Hepatocyte (in vitro differentiated cells): ENCODE data around the gene NR1D1. TPM values are rescaled to one million over a fixed set of nuclear protein-coding genes. Genes with fewer than 3 reads are reported as not detected.

Experiments used
- DNase-seq: peaks from one replicate; pipeline ENCODE4 v3.0.0-alpha.2; 2016; ENCODE audit warnings: low spot score
- H2AFZ ChIP-seq: fragments of 200-600 bp; sonication (generic); 2 replicates; pipeline ENCODE4 v1.6.0; 2016; ENCODE audit warnings: antibody characterized with exemption, mild to moderate bottlenecking
- H3K27ac ChIP-seq: fragments of 200-600 bp; sonication (generic); 2 replicates; pipeline ENCODE4 v1.5.1; 2016; ENCODE audit warnings: mild to moderate bottlenecking
- H3K27me3 ChIP-seq: fragments of 200-600 bp; sonication (generic); 2 replicates; pipeline ENCODE4 v1.6.1; 2016
- H3K36me3 ChIP-seq: fragments of 200-600 bp; sonication (generic); replicated peaks from 2 replicates; pipeline ENCODE4 v1.5.1; 2016; ENCODE audit warnings: low read depth; ENCODE audit not compliant: insufficient read depth
- H3K4me1 ChIP-seq: fragments of 200-600 bp; sonication (generic); 2 replicates; pipeline ENCODE4 v1.5.1; 2016; ENCODE audit warnings: mild to moderate bottlenecking, moderate library complexity; ENCODE audit not compliant: insufficient read depth
- H3K4me2 ChIP-seq: fragments of 200-600 bp; sonication (generic); 2 replicates; pipeline ENCODE4 v1.6.0; 2016
- H3K4me3 ChIP-seq: fragments of 200-600 bp; sonication (generic); 2 replicates; pipeline ENCODE4 v1.5.1; 2016; ENCODE audit warnings: mild to moderate bottlenecking
- H3K79me2 ChIP-seq: fragments of 200-600 bp; sonication (generic); 2 replicates; pipeline ENCODE4 v1.6.0; 2017; ENCODE audit warnings: mild to moderate bottlenecking
- H3K9me2 ChIP-seq: fragments of 200-600 bp; sonication (generic); replicated peaks from 2 replicates; pipeline ENCODE4 v1.6.0; 2017; ENCODE audit warnings: mild to moderate bottlenecking; ENCODE audit not compliant: insufficient read depth
- H3K9me3 ChIP-seq: fragments of 200-600 bp; sonication (generic); 2 replicates; pipeline ENCODE4 v1.5.1; 2016; ENCODE audit warnings: low read depth, mild to moderate bottlenecking
- H4K20me1 ChIP-seq: fragments of 200-600 bp; sonication (generic); 2 replicates; pipeline ENCODE4 v1.6.0; 2016; ENCODE audit warnings: mild to moderate bottlenecking; ENCODE audit not compliant: insufficient read depth, poor library complexity, severe bottlenecking
- CTCF ChIP-seq: fragments of 200-600 bp; sonication (generic); IDR thresholded peaks from 2 replicates; pipeline ENCODE4 v1.5.1; 2016; ENCODE audit warnings: antibody characterized with exemption, mild to moderate bottlenecking; ENCODE audit not compliant: poor library complexity
- EZH2 ChIP-seq: fragments of 200-600 bp; sonication (generic); IDR thresholded peaks from 2 replicates; pipeline ENCODE4 v1.6.1; 2016; ENCODE audit warnings: antibody characterized with exemption, mild to moderate bottlenecking, borderline replicate concordance
- EZH2phosphoT487 ChIP-seq: fragments of 200-600 bp; sonication (generic); IDR thresholded peaks from one replicate; pipeline ENCODE4 v1.6.1; 2018; ENCODE audit warnings: antibody characterized with exemption, mild to moderate bottlenecking, low read depth, moderate library complexity; ENCODE audit not compliant: unreplicated experiment, severe bottlenecking
- WGBS: methylation state at CpG from one replicate; pipeline ENCODE4 v1.1.6; 2016; ENCODE audit warnings: low lambda C conversion rate; ENCODE audit errors: missing lambda C conversion rate; 5-methylcytosine and 5-hydroxymethylcytosine counted together
- polyA plus RNA-seq: library from polyadenylated mRNA; unstranded; fragments of >200 nt; fragmentation: Nextera tagmentation; extraction: Ambion mirVana; gene quantifications from 2 replicates; pipeline ENCODE4 v1.2.1, GENCODE V29; 2016
- total RNA-seq: library from RNA; depleted of rRNA; stranded (reverse); fragments of >200 nt; gene quantifications from 2 replicates; pipeline ENCODE4 v1.2.3, GENCODE V29; 2014

NR1D1 gene
- total and polyA plus RNA-seq, 2 experiments from 2014 or later = 3.0 to 7.1 TPM

- H4K20me1 ChIP-seq = peaks cover 3% of the 10 kb centered on the region
- WGBS = 58% methylated on average over 15 of the region's 19 CpGs
- H3K4me3 ChIP-seq = no peak overlapping the region
Observed at GRCh38 chr17:40072040-40072734, 28.2 kb downstream of the NR1D1 start.

GRCh38 chr17:40071313-40072039 is 28.9 kb downstream of the NR1D1 start:
- Histone ChIP-seq H3K36me3 (no peaks in the 10 kb centered on the region), H3K4me3 (no peak overlapping the region), H3K4me2 (peak overlapping the region; percentile 67), H3K79me2 (peaks cover 72% of the 10 kb centered on the region), H3K4me1 (peaks cover 85% of the 10 kb centered on the region), H3K27ac (peak overlapping the region; percentile 98), H2AFZ (no peak overlapping the region), H3K9me2 (no peaks in the 10 kb centered on the region), H3K27me3 (no peaks in the 10 kb centered on the region), H4K20me1 (peaks cover 3% of the 10 kb centered on the region), H3K9me3 (no peaks in the 10 kb centered on the region)
- DNase-seq = peak; percentile 79
- WGBS = 65% methylated on average over 16 of the region's 16 CpGs
- TF ChIP-seq CTCF (no peak), EZH2phosphoT487 (no peak), EZH2 (no peak)

More at GRCh38 chr17:40072040-40072734, 28.2 kb downstream of the NR1D1 start:
- DNase-seq = peak; percentile 72
- Histone ChIP-seq H3K9me3 (no peaks in the 10 kb centered on the region), H3K79me2 (peaks cover 71% of the 10 kb centered on the region), H3K9me2 (no peaks in the 10 kb centered on the region), H3K4me1 (peaks cover 82% of the 10 kb centered on the region), H3K27me3 (no peaks in the 10 kb centered on the region), H2AFZ (no peak overlapping the region), H3K27ac (peak overlapping the region; percentile 98), H3K4me2 (peak overlapping the region; percentile 67), H3K36me3 (no peaks in the 10 kb centered on the region)
- TF ChIP-seq CTCF = no peak
- TF ChIP-seq EZH2 = no peak
- TF ChIP-seq EZH2phosphoT487 = no peak

GRCh38 chr17:40070709-40071312 is 29.6 kb downstream of the NR1D1 start:
- Histone ChIP-seq H3K27ac (peak overlapping the region; percentile 98), H3K4me1 (peaks cover 82% of the 10 kb centered on the region), H4K20me1 (peaks cover 1% of the 10 kb centered on the region), H3K36me3 (no peaks in the 10 kb centered on the region), H3K79me2 (peaks cover 71% of the 10 kb centered on the region), H3K9me3 (no peaks in the 10 kb centered on the region), H3K27me3 (no peaks in the 10 kb centered on the region), H3K4me2 (peak overlapping the region; percentile 67), H3K4me3 (no peak overlapping the region), H2AFZ (no peak overlapping the region), H3K9me2 (no peaks in the 10 kb centered on the region)
- peak; percentile 77 for DNase-seq
- no peak for TF ChIP-seq CTCF
- TF ChIP-seq EZH2 = no peak
- TF ChIP-seq EZH2phosphoT487 = no peak
- WGBS = 25% methylated on average over 5 of the region's 8 CpGs
